WTC11 (cell line): ENCODE data around the gene ADAP1. TPM values are rescaled to one million over a fixed set of nuclear protein-coding genes. Genes with fewer than 3 reads are reported as not detected.

Experiments
- ATAC-seq: fragments of 200-7000 bp; cut with Tn5 transposase; 2 replicates; pipeline ENCODE4 v1.10.0; 2021; ENCODE audit warnings: mild to moderate bottlenecking, moderate library complexity
- CTCF ChIA-PET: fragments of 300-600 bp; sonication (Branson Sonifier 250); formaldehyde crosslinking; loops from one replicate; lab custom pipeline; 2021; ENCODE audit warnings: antibody characterized with exemption; lab: Charles Lee
- POLR2A ChIA-PET: fragments of 350-600 bp; sonication (Branson Sonifier 250); formaldehyde crosslinking; loops from one replicate; lab custom pipeline; 2021; ENCODE audit warnings: antibody characterized with exemption; lab: Charles Lee
- DNase-seq: peaks from one replicate; pipeline ENCODE4 v3.0.0; 2021; ENCODE audit warnings: low spot score
- H3K27ac Mint-ChIP-seq: 2 replicates; pipeline ENCODE4 v1.8.0; 2021; ENCODE audit warnings: mixed read lengths
- H3K27me3 Mint-ChIP-seq: 2 replicates; pipeline ENCODE4 v1.8.0; 2021; ENCODE audit warnings: low read depth, mild to moderate bottlenecking, moderate library complexity, mixed read lengths
- H3K36me3 Mint-ChIP-seq: 2 replicates; pipeline ENCODE4 v1.8.0; 2021; ENCODE audit warnings: mixed read lengths
- H3K4me1 Mint-ChIP-seq: 2 replicates; pipeline ENCODE4 v1.8.0; 2022; ENCODE audit warnings: mixed read lengths
- H3K4me3 Mint-ChIP-seq: 2 replicates; pipeline ENCODE4 v1.8.0; 2021; ENCODE audit warnings: mild to moderate bottlenecking, moderate library complexity, mixed read lengths
- H3K9me3 Mint-ChIP-seq: 2 replicates; pipeline ENCODE4 v1.8.0; 2021; ENCODE audit warnings: mixed read lengths
- ATF1 ChIP-seq: sonication (generic); formaldehyde crosslinking; IDR thresholded peaks from 2 replicates; pipeline ENCODE4 v1.8.1; 2023; ENCODE audit warnings: mild to moderate bottlenecking, moderate library complexity, missing genetic modification reagents
- CREB1 ChIP-seq: sonication (generic); formaldehyde crosslinking; IDR thresholded peaks from 2 replicates; pipeline ENCODE4 v1.8.0; 2023; ENCODE audit warnings: mild to moderate bottlenecking, missing genetic modification reagents
- FOXJ3 ChIP-seq: sonication (generic); formaldehyde crosslinking; IDR thresholded peaks from 2 replicates; pipeline ENCODE4 v1.9.0; 2021; ENCODE audit warnings: missing genetic modification reagents, mild to moderate bottlenecking, borderline replicate concordance
- GTF2I ChIP-seq: fragments of 250-450 bp; sonication (Bioruptor Pico); conservative IDR thresholded peaks from 2 replicates; pipeline ENCODE4 v1.4.0; 2021; ENCODE audit warnings: mild to moderate bottlenecking
- HMGA2 ChIP-seq: fragments of 250-450 bp; sonication (Bioruptor Pico); IDR thresholded peaks from 2 replicates; pipeline ENCODE4 v1.4.0; 2021; ENCODE audit warnings: mild to moderate bottlenecking, moderate library complexity
- KAT7 ChIP-seq: sonication (generic); formaldehyde crosslinking; IDR thresholded peaks from 2 replicates; pipeline ENCODE4 v1.8.1; 2023; ENCODE audit warnings: missing genetic modification reagents, mild to moderate bottlenecking, borderline replicate concordance
- MXD4 ChIP-seq: fragments of 250-450 bp; sonication (Bioruptor Pico); IDR thresholded peaks from 2 replicates; pipeline ENCODE4 v1.8.0; 2021; ENCODE audit warnings: mild to moderate bottlenecking, moderate library complexity, borderline replicate concordance
- NR1H2 ChIP-seq: sonication (generic); formaldehyde crosslinking; IDR thresholded peaks from 2 replicates; pipeline ENCODE4 v1.9.0; 2021; ENCODE audit warnings: mild to moderate bottlenecking, moderate library complexity, missing genetic modification reagents
- SMAD4 ChIP-seq: sonication (generic); formaldehyde crosslinking; IDR thresholded peaks from 2 replicates; pipeline ENCODE4 v1.8.0; 2022; ENCODE audit warnings: mild to moderate bottlenecking, missing genetic modification reagents
- TEAD1 ChIP-seq: sonication (generic); formaldehyde crosslinking; IDR thresholded peaks from 2 replicates; pipeline ENCODE4 v1.8.0; 2022; ENCODE audit warnings: mild to moderate bottlenecking, missing genetic modification reagents
- TP53 ChIP-seq: sonication (generic); formaldehyde crosslinking; IDR thresholded peaks from 2 replicates; pipeline ENCODE4 v1.8.1; 2023; ENCODE audit warnings: mild to moderate bottlenecking, missing genetic modification reagents
- ZBTB21 ChIP-seq: sonication (generic); formaldehyde crosslinking; IDR thresholded peaks from 2 replicates; pipeline ENCODE4 v1.8.1; 2023; ENCODE audit warnings: mild to moderate bottlenecking, missing genetic modification reagents, borderline replicate concordance
- ZMAT4 ChIP-seq: fragments of 250-450 bp; sonication (Bioruptor Pico); IDR thresholded peaks from 2 replicates; pipeline ENCODE4 v1.9.0; 2021; ENCODE audit warnings: mild to moderate bottlenecking
- ZNF121 ChIP-seq: sonication (generic); formaldehyde crosslinking; IDR thresholded peaks from 2 replicates; pipeline ENCODE4 v1.8.0; 2023; ENCODE audit warnings: missing genetic modification reagents
- ZNF671 ChIP-seq: fragments of 250-450 bp; sonication (Bioruptor Pico); IDR thresholded peaks from 2 replicates; pipeline ENCODE4 v1.8.0; 2021; ENCODE audit warnings: mild to moderate bottlenecking
- total RNA-seq: library from RNA; stranded (reverse); gene quantifications from 3 replicates; pipeline ENCODE4 v1.2.3, GENCODE V29; 2021
- TF ChIP-seq, protein P1 (sequence below): sonication (generic); formaldehyde crosslinking; IDR thresholded peaks from 2 replicates; pipeline ENCODE4 v1.8.1; 2022; ENCODE audit warnings: mild to moderate bottlenecking, moderate library complexity, missing genetic modification reagents
- TF ChIP-seq, protein P2 (sequence below): fragments of 250-450 bp; sonication (Bioruptor Pico); IDR thresholded peaks from 2 replicates; pipeline ENCODE4 v1.8.0; 2021; ENCODE audit warnings: mild to moderate bottlenecking
- TF ChIP-seq, protein P3 (sequence below): sonication (generic); formaldehyde crosslinking; IDR thresholded peaks from 2 replicates; pipeline ENCODE4 v1.8.0; 2022; ENCODE audit warnings: missing genetic modification reagents
- TF ChIP-seq, protein P4 (sequence below): sonication (generic); formaldehyde crosslinking; IDR thresholded peaks from 2 replicates; pipeline ENCODE4 v1.8.1; 2022; ENCODE audit warnings: missing genetic modification reagents, borderline replicate concordance
- TF ChIP-seq, protein P5 (sequence below): sonication (generic); formaldehyde crosslinking; IDR thresholded peaks from 2 replicates; pipeline ENCODE4 v1.8.0; 2023; ENCODE audit warnings: mild to moderate bottlenecking, missing genetic modification reagents

The ADAP1 gene
- total RNA-seq, 1 experiment from 2014 or later = 4.3 TPM

DNA sequence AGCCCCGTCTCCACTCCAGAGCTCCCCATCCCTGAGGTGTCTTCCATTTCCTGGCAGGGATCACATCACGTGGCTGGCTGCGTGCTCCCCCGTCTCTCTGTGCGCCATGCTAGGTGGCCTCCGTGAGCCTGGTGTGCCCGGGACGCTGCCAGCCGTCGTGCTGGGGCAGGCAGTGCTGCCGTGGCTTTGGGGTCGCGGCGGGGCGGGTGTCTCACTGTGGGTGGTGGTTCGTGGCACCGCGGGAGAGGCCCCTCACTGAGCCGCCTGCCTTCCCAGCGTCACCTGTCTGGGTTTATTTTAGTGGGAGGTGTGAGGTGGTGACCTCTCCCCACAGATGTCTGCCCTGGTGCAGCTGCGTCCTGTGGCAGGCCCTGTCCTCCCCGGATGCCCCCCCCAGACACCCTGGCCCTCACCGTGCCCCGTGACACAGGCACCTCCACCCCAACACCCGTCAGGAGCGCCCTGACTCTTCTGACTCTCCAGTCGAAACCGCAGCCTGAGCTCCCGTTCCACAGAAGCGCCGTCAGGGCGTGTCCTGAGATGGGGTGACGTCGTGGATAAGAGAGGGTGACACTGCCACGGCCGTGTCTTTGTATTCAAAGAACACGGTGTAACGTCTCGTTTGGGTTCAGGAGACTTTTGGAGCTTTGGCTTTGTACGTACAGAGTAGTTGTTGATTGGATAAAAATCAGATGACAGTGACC lies 60.2 kb downstream of the ADAP1 start:
- DNase-seq (no peak), ATAC-seq (no peak)
- H3K27ac Mint-ChIP-seq = no peak overlapping the region
- H3K4me1 Mint-ChIP-seq = no peaks in the 10 kb centered on the region
- no peak for TF ChIP-seq ZNF121
- no peak for TF ChIP-seq KAT7 (CRISPR knock-in tag)
- TF ChIP-seq TP53 (CRISPR knock-in tag) = no peak
- TF ChIP-seq ZMAT4 (CRISPR knock-in tag) = no peak
- TF ChIP-seq, protein P1, sequence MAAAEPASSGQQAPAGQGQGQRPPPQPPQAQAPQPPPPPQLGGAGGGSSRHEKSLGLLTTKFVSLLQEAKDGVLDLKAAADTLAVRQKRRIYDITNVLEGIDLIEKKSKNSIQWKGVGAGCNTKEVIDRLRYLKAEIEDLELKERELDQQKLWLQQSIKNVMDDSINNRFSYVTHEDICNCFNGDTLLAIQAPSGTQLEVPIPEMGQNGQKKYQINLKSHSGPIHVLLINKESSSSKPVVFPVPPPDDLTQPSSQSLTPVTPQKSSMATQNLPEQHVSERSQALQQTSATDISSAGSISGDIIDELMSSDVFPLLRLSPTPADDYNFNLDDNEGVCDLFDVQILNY (CRISPR knock-in tag) = no peak
- TF ChIP-seq, protein P2, sequence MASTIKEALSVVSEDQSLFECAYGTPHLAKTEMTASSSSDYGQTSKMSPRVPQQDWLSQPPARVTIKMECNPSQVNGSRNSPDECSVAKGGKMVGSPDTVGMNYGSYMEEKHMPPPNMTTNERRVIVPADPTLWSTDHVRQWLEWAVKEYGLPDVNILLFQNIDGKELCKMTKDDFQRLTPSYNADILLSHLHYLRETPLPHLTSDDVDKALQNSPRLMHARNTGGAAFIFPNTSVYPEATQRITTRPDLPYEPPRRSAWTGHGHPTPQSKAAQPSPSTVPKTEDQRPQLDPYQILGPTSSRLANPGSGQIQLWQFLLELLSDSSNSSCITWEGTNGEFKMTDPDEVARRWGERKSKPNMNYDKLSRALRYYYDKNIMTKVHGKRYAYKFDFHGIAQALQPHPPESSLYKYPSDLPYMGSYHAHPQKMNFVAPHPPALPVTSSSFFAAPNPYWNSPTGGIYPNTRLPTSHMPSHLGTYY (CRISPR knock-in tag) = no peak
- no peak for TF ChIP-seq MXD4 (CRISPR knock-in tag)
- TF ChIP-seq, protein P3, sequence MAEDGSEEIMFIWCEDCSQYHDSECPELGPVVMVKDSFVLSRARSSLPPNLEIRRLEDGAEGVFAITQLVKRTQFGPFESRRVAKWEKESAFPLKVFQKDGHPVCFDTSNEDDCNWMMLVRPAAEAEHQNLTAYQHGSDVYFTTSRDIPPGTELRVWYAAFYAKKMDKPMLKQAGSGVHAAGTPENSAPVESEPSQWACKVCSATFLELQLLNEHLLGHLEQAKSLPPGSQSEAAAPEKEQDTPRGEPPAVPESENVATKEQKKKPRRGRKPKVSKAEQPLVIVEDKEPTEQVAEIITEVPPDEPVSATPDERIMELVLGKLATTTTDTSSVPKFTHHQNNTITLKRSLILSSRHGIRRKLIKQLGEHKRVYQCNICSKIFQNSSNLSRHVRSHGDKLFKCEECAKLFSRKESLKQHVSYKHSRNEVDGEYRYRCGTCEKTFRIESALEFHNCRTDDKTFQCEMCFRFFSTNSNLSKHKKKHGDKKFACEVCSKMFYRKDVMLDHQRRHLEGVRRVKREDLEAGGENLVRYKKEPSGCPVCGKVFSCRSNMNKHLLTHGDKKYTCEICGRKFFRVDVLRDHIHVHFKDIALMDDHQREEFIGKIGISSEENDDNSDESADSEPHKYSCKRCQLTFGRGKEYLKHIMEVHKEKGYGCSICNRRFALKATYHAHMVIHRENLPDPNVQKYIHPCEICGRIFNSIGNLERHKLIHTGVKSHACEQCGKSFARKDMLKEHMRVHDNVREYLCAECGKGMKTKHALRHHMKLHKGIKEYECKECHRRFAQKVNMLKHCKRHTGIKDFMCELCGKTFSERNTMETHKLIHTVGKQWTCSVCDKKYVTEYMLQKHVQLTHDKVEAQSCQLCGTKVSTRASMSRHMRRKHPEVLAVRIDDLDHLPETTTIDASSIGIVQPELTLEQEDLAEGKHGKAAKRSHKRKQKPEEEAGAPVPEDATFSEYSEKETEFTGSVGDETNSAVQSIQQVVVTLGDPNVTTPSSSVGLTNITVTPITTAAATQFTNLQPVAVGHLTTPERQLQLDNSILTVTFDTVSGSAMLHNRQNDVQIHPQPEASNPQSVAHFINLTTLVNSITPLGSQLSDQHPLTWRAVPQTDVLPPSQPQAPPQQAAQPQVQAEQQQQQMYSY (CRISPR knock-in tag) = no peak
- TF ChIP-seq HMGA2 (CRISPR knock-in tag) = no peak
- peaks cover 51% of the 10 kb centered on the region for H3K36me3 Mint-ChIP-seq
- CTCF ChIA-PET = interaction anchor here (1.2 kb wide), 1 partner anchor 9 kb away, joined by 3 read pairs; no protein-coding TSS in a partner anchor
- POLR2A ChIA-PET = no interaction called here
- no peaks in the 10 kb centered on the region for H3K27me3 Mint-ChIP-seq
- H3K9me3 Mint-ChIP-seq = no peaks in the 10 kb centered on the region
- no peak overlapping the region for H3K4me3 Mint-ChIP-seq

- no peak overlapping the region for H3K27ac Mint-ChIP-seq
- peaks cover 53% of the 10 kb centered on the region for H3K36me3 Mint-ChIP-seq
- CTCF ChIA-PET = interaction anchor here (1.2 kb wide), 1 partner anchor 10 kb away, joined by 3 read pairs; no protein-coding TSS in a partner anchor
- no peaks in the 10 kb centered on the region for H3K9me3 Mint-ChIP-seq
- no peak for ATAC-seq
- H3K4me1 Mint-ChIP-seq = 0 out of 2 replicates have a peak, but pooled peaks cover 2% of the 10 kb centered on the region
- H3K27me3 Mint-ChIP-seq = no peaks in the 10 kb centered on the region
- H3K4me3 Mint-ChIP-seq = no peak overlapping the region
- no peak for DNase-seq
- POLR2A ChIA-PET = no interaction called here
- TF ChIP-seq TEAD1 (no peak), ZMAT4 (CRISPR knock-in tag) (no peak), NR1H2 (no peak), ATF1 (CRISPR knock-in tag) (no peak), SMAD4 (CRISPR knock-in tag) (no peak), FOXJ3 (CRISPR knock-in tag) (no peak), CREB1 (no peak), ZBTB21 (CRISPR knock-in tag) (no peak), ZNF671 (no peak), GTF2I (CRISPR knock-in tag) (no peak)
- TF ChIP-seq, protein P4, sequence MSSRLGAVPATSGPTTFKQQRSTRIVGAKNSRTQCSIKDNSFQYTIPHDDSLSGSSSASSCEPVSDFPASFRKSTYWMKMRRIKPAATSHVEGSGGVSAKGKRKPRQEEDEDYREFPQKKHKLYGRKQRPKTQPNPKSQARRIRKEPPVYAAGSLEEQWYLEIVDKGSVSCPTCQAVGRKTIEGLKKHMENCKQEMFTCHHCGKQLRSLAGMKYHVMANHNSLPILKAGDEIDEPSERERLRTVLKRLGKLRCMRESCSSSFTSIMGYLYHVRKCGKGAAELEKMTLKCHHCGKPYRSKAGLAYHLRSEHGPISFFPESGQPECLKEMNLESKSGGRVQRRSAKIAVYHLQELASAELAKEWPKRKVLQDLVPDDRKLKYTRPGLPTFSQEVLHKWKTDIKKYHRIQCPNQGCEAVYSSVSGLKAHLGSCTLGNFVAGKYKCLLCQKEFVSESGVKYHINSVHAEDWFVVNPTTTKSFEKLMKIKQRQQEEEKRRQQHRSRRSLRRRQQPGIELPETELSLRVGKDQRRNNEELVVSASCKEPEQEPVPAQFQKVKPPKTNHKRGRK (CRISPR knock-in tag) = no peak
- TF ChIP-seq, protein P5, sequence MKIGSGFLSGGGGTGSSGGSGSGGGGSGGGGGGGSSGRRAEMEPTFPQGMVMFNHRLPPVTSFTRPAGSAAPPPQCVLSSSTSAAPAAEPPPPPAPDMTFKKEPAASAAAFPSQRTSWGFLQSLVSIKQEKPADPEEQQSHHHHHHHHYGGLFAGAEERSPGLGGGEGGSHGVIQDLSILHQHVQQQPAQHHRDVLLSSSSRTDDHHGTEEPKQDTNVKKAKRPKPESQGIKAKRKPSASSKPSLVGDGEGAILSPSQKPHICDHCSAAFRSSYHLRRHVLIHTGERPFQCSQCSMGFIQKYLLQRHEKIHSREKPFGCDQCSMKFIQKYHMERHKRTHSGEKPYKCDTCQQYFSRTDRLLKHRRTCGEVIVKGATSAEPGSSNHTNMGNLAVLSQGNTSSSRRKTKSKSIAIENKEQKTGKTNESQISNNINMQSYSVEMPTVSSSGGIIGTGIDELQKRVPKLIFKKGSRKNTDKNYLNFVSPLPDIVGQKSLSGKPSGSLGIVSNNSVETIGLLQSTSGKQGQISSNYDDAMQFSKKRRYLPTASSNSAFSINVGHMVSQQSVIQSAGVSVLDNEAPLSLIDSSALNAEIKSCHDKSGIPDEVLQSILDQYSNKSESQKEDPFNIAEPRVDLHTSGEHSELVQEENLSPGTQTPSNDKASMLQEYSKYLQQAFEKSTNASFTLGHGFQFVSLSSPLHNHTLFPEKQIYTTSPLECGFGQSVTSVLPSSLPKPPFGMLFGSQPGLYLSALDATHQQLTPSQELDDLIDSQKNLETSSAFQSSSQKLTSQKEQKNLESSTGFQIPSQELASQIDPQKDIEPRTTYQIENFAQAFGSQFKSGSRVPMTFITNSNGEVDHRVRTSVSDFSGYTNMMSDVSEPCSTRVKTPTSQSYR (CRISPR knock-in tag) = no peak
- TF ChIP-seq, protein P1 (CRISPR knock-in tag) = no peak
Measured at GRCh38 chr7:893686-894085, 60.8 kb downstream of the ADAP1 start.
